ENCODE measurements around the gene RAD51AP2. TPM values are rescaled to one million over a fixed set of nuclear protein-coding genes. Genes with fewer than 3 reads are reported as not detected.

Gene RAD51AP2
- total and polyA plus RNA-seq, 2 of the 13 experiments (the other 11 are each of a cell fraction or from before 2014, with no cell fraction given), result 0.11 to 0.12 TPM

DNA sequence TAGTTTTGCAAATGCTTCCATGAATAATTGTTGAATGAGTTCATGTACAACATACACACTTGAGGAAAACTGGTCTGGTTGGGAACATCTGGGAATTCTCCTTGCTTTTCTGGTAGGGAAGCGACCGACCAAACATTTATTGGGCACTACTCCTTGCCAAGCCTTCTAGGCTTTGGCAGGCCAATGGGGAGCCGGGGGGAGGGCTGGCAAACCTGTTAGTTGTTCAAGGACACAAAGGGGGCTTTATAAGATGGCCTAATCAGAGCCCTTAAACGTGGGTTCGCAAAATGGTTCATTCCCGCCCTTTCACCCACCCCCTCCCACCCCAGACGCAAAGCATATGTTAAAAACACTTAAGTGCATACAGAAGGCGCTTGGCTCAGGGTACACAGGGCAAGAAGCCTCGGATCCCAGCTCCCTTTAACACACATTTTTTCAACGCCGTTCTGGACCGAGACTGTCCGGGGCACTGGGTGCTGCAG is 21.4 kb upstream of the RAD51AP2 start:
- Histone ChIP-seq H3K27me3 (ENCODE audit: control insufficient read depth in 1 of 2, insufficient read depth in 2 of 2, low read length in 2 of 2) (peaks cover 0 to 3% of the 10 kb centered on the region in 2 experiments; a peak in 1 of 5 replicates), H3K4me3 (replicated peaks in 1 of 3; ENCODE audit: insufficient read depth in 1 of 3, low read depth in 2 of 3, low read length in 3 of 3) (peak overlapping the region; percentile 78 to 97 (median 83)), H3K27ac (ENCODE audit: extremely low read length, insufficient read depth, low read length) (peak overlapping the region; percentile 94), H3K79me2 (ENCODE audit: insufficient read depth, low read length) (peaks cover 50% of the 10 kb centered on the region), H3K36me3 (replicated peaks in 1 of 2; ENCODE audit: control insufficient read depth in 1 of 2, insufficient read depth in 2 of 2, low read length in 2 of 2) (no peaks in the 10 kb centered on the region), H3K4me2 (ENCODE audit: low read depth, low read length) (peak overlapping the region; percentile 83), H3K9me3 (ENCODE audit: low read length) (no peaks in the 10 kb centered on the region), H3K9ac (ENCODE audit: insufficient read depth, low read depth, low read length) (peak overlapping the region; percentile 78), H4K20me1 (ENCODE audit: insufficient read depth, low read length) (no peaks in the 10 kb centered on the region), H2AFZ (ENCODE audit: low read length) (no peak overlapping the region), H3K4me1 (ENCODE audit: insufficient read depth, low read length) (peaks cover 37% of the 10 kb centered on the region)
- no TSS peak for BruUV-seq (replicated peaks)
- peak; percentile 42 for ATAC-seq
- peak; percentile 83 for DNase-seq (ENCODE audit: low spot score)
- ChIA-PET POLR2A (interaction anchor here (1.0 to 3.6 kb wide), 13 partner anchors 11 to 69 kb away, joined by 3 to 32 read pairs (median 7); partner anchors contain the start of gene RAD51AP2), CTCF (ENCODE audit: low intra/inter-chr PET ratio, low total read pairs) (no interaction called here)
- FAIRE-seq, result no peak
- intact Hi-C loops (cut with micrococcal nuclease; ENCODE audit: unreplicated experiment) (loop anchor here (1.0 to 5.0 kb wide), 8 partner anchors 18 to 213 kb away; partner anchors contain the start of genes GEN1 and SMC6), in situ Hi-C loops (cut with HindIII; ENCODE audit: extremely low pct_ligation_motif_present, low pct_unique_long_range_greater_than_20kb) (loop anchor here (5.0 to 10.0 kb wide), 3 partner anchors 55 to 215 kb away; partner anchors contain the start of genes GEN1 and SMC6)
- under 1% methylated on average over 13 of the region's 13 CpGs for WGBS (ENCODE audit: low lambda C conversion rate)
- TF ChIP-seq PRDM10 (CRISPR knock-in tag; IDR thresholded peaks at IDR 0.05; ENCODE audit: low read depth) (0 out of 2 replicates have a peak, but pooled peaks have one; percentile 8), NCOA1 (CRISPR knock-in tag; IDR thresholded peaks at IDR 0.05) (no peak; the same call in 1 of the 2 replicates), ARID2 (CRISPR knock-in tag; IDR thresholded peaks at IDR 0.05; ENCODE audit: borderline replicate concordance) (no peak), ZNF382 (CRISPR knock-in tag; IDR thresholded peaks at IDR 0.05; ENCODE audit: borderline replicate concordance) (no peak), MED8 (CRISPR knock-in tag; IDR thresholded peaks at IDR 0.05; ENCODE audit: insufficient replicate concordance) (no peak), MED13 (CRISPR knock-in tag; IDR thresholded peaks at IDR 0.05) (no peak), ZNF274 (CRISPR knock-in tag; IDR thresholded peaks at IDR 0.05) (no peak), KDM2A (CRISPR knock-in tag; IDR thresholded peaks at IDR 0.05; ENCODE audit: borderline replicate concordance, low read depth) (no peak), ZNF713 (CRISPR knock-in tag; IDR thresholded peaks at IDR 0.05) (no peak), CAMTA2 (CRISPR knock-in tag; IDR thresholded peaks at IDR 0.05; ENCODE audit: borderline replicate concordance) (peak; percentile 47; the same call in 1 of the 2 replicates)
- TF ChIP-seq, protein P1, sequence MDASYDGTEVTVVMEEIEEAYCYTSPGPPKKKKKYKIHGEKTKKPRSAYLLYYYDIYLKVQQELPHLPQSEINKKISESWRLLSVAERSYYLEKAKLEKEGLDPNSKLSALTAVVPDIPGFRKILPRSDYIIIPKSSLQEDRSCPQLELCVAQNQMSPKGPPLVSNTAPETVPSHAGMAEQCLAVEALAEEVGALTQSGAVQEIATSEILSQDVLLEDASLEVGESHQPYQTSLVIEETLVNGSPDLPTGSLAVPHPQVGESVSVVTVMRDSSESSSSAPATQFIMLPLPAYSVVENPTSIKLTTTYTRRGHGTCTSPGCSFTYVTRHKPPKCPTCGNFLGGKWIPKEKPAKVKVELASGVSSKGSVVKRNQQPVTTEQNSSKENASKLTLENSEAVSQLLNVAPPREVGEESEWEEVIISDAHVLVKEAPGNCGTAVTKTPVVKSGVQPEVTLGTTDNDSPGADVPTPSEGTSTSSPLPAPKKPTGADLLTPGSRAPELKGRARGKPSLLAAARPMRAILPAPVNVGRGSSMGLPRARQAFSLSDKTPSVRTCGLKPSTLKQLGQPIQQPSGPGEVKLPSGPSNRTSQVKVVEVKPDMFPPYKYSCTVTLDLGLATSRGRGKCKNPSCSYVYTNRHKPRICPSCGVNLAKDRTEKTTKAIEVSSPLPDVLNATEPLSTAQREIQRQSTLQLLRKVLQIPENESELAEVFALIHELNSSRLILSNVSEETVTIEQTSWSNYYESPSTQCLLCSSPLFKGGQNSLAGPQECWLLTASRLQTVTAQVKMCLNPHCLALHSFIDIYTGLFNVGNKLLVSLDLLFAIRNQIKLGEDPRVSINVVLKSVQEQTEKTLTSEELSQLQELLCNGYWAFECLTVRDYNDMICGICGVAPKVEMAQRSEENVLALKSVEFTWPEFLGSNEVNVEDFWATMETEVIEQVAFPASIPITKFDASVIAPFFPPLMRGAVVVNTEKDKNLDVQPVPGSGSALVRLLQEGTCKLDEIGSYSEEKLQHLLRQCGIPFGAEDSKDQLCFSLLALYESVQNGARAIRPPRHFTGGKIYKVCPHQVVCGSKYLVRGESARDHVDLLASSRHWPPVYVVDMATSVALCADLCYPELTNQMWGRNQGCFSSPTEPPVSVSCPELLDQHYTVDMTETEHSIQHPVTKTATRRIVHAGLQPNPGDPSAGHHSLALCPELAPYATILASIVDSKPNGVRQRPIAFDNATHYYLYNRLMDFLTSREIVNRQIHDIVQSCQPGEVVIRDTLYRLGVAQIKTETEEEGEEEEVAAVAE (CRISPR knock-in tag; IDR thresholded peaks at IDR 0.05; ENCODE audit: borderline replicate concordance), result no peak
- TF ChIP-seq, protein P2, sequence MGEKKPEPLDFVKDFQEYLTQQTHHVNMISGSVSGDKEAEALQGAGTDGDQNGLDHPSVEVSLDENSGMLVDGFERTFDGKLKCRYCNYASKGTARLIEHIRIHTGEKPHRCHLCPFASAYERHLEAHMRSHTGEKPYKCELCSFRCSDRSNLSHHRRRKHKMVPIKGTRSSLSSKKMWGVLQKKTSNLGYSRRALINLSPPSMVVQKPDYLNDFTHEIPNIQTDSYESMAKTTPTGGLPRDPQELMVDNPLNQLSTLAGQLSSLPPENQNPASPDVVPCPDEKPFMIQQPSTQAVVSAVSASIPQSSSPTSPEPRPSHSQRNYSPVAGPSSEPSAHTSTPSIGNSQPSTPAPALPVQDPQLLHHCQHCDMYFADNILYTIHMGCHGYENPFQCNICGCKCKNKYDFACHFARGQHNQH (CRISPR knock-in tag; IDR thresholded peaks at IDR 0.05), result no peak

Measured in HepG2 (cell line).